Measurements from ENCODE around the gene RXRB.

GRCh38 chr6:33236328-33236727 is 35.9 kb upstream of the RXRB start:
- TF ChIP-seq CTCF (IDR thresholded peaks at IDR 0.05) (no peak), EP300 (IDR thresholded peaks at IDR 0.05) (no peak)
